GM08714 (cell line): Measurements from ENCODE around the gene PCDH9.

Experiments used
- H3K4me3 ChIP-seq: fragments of 200-500 bp; sonication (Bioruptor generic); 2 replicates; pipeline ENCODE4 v1.5.1; 2014; ENCODE audit warnings: mild to moderate bottlenecking, low read length, inconsistent platforms
- ZNF274 ChIP-seq: IDR thresholded peaks from 2 replicates; pipeline ENCODE4 v1.6.1; 2012; ENCODE audit warnings: mild to moderate bottlenecking, low read depth, low read length

The PCDH9 gene, protein sequence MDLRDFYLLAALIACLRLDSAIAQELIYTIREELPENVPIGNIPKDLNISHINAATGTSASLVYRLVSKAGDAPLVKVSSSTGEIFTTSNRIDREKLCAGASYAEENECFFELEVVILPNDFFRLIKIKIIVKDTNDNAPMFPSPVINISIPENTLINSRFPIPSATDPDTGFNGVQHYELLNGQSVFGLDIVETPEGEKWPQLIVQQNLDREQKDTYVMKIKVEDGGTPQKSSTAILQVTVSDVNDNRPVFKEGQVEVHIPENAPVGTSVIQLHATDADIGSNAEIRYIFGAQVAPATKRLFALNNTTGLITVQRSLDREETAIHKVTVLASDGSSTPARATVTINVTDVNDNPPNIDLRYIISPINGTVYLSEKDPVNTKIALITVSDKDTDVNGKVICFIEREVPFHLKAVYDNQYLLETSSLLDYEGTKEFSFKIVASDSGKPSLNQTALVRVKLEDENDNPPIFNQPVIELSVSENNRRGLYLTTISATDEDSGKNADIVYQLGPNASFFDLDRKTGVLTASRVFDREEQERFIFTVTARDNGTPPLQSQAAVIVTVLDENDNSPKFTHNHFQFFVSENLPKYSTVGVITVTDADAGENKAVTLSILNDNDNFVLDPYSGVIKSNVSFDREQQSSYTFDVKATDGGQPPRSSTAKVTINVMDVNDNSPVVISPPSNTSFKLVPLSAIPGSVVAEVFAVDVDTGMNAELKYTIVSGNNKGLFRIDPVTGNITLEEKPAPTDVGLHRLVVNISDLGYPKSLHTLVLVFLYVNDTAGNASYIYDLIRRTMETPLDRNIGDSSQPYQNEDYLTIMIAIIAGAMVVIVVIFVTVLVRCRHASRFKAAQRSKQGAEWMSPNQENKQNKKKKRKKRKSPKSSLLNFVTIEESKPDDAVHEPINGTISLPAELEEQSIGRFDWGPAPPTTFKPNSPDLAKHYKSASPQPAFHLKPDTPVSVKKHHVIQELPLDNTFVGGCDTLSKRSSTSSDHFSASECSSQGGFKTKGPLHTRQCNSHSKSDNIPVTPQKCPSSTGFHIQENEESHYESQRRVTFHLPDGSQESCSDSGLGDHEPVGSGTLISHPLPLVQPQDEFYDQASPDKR (N-terminal part only)

GRCh38 chr13:67229481-67230403, at the start of gene PCDH9:
TSS of gene PCDH9 (minus strand) at chr13:67230336. CDS start at chr13:67228440, 1,896 bp downstream.
- H3K4me3 ChIP-seq = peak within 1 kb of the TSS; percentile 82
- no peak for TF ChIP-seq ZNF274

DNA sequence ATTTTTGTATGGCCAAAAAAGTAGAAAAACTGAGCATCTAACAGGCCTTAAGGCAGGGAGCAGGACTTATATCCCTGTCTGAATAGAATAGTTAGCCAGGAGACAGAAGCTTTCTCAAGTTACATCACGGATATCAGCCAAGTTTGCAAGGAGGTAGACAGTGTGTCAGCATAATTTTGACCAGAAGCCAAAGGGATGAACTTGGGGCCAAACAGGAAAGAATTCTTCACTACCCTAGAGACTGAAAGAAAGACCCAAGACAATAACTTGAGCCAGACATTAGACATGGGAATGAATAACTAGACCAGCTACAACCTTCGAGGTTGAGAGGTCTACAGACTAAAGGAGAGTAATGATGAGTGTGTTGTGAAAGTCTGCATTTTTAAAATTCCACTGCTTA, 48.1 kb upstream of the PCDH9 start:
- H3K4me3 ChIP-seq = no peak overlapping the region
- TF ChIP-seq ZNF274 = no peak

- H3K4me3 ChIP-seq = no peak overlapping the region
- TF ChIP-seq ZNF274 = no peak
These were observed 47.4 kb upstream of the PCDH9 start for GRCh38 chr13:67277581-67277980.

DNA sequence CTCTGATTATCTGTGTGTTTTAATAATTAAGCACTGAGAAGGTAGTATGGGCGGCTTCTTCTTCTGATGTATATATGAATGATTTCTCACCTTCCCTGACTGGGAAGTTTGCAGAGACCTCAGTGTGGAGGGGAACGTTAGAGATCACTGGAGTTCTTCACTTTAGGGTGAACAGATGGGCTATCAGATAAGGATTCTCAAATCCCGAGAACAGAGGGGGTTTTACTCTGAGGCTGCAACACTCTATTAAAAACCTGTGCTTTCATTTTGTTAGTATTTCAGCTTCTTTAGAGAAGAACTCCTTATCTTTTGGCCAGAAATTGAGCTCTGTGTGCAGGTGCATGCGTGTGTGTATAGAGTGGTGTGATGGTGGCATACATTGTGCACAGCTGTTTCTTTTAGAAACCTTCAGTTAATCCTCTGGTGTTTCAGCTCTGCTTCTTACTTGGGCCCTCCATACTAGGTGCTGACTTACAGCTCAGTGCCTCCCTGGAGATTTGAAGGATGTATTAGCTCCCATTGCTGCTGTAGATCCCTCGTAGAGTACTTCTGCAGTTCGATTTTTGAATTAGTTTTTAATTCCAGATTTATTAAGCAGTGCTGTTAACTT, 45.3 kb upstream of the PCDH9 start:
- H3K4me3 ChIP-seq = no peak overlapping the region
- TF ChIP-seq ZNF274 = no peak

GRCh38 chr13:67273001-67273400, 42.9 kb upstream of the PCDH9 start:
- no peak for TF ChIP-seq ZNF274
- no peak overlapping the region for H3K4me3 ChIP-seq

DNA sequence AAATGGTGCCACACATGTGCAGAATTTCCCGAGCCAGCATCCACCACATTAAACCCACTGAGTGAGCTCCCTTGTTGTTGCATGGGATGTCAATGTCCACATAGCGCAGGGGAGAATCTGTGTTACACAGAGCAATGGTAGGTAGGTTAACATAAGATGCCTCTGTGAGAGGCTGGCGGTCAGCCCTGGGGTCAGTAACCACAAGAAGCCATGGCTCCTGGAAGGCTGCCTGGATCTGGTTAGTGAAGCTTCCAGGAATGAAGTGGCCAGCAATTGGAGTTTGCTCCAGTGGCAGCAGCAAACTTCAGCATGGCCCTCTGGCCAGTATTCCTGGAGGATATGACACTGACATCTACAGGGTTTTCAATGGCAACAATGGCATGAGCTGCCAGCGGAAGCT, 37.0 kb upstream of the PCDH9 start:
- no peak overlapping the region for H3K4me3 ChIP-seq

GRCh38 chr13:67259208-67259607, 29.1 kb upstream of the PCDH9 start:
- no peak overlapping the region for H3K4me3 ChIP-seq
- no peak for TF ChIP-seq ZNF274

More for the DNA sequence above, 37.0 kb upstream of the PCDH9 start:
- TF ChIP-seq ZNF274 = no peak

GRCh38 chr13:67258482-67258881, 28.3 kb upstream of the PCDH9 start:
- H3K4me3 ChIP-seq = no peak overlapping the region
- TF ChIP-seq ZNF274 = no peak

- TF ChIP-seq ZNF274 = no peak
- H3K4me3 ChIP-seq = no peak overlapping the region
These were observed 8.7 kb upstream of the PCDH9 start for GRCh38 chr13:67238861-67239260.

- H3K4me3 ChIP-seq = no peak overlapping the region
- TF ChIP-seq ZNF274 = no peak
These were observed 8.2 kb upstream of the PCDH9 start for GRCh38 chr13:67238277-67238859.

- H3K4me3 ChIP-seq = no peak overlapping the region
- no peak for TF ChIP-seq ZNF274
These were observed 5.1 kb upstream of the PCDH9 start for GRCh38 chr13:67235265-67235664.

DNA sequence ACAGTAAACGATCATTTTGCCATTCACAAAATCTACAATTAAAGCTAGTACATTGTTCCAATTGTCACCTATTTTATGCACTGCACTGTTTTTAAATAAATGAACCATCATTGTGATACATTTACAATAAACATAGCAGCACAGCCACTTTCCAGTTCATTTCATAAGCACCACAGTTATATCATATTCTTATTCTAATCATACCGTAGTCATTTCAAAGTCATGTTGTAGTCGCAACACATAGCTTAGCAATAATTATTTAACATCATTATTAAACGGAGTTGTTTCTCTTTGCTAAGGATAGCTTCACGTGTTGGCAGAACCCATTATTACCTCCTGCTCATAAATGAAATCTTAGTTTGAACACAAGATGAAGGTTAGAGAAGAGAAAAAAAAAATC, 2.2 kb upstream of the PCDH9 start:
- TF ChIP-seq ZNF274 = no peak
- no peak overlapping the region for H3K4me3 ChIP-seq

DNA sequence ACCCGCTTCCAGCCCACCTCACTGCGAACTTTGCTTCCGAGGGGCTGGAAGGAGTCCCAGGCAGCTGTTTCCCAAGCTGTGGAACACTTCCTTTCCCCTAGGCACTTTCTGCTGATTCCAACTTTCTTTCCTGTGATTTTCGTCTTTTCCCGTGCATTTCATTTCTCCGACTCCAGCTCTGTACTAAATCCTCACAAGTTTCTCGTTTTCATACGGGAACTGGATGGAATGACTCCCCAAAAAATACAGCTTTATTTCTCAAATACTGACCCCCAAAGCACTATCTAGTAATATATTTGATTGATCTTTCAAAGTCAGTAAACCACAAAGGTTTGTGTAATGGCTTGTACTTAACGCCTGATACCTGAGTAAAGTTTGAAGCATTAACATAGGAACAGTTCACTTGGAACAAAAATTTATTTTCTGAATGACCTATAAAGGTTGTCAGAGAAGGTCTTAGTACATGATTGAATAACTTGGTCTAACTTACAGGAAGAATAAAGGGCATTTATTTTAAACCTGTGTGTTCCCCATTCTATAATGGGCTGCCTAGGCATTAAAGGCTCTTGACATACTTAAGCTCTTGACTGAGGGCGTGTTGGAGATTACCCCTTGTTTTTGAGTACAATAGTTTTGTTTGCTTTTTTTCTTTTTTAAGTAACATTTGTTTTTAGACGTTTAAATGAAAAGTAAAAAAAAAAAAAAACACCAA, 1.3 kb upstream of the PCDH9 start:
- no peak for TF ChIP-seq ZNF274

More for the DNA sequence above, 1.3 kb upstream of the PCDH9 start:
- peak overlapping the region; percentile 82 for H3K4me3 ChIP-seq
